Activated T-helper 2 cell treated with anti-CD3 and anti-CD28 coated beads, Interferon-gamma antibody, Interleukin-2, Interleukin-4, amounts not matched to agents 10 μg/mL and 5 μg/mL and 100 μg/mL, durations not matched to agents 14 hours and 24 hours and 36 hours (primary cell): Measurements from ENCODE around the gene TBC1D24. TPM values are rescaled to one million over a fixed set of nuclear protein-coding genes. Genes with fewer than 3 reads are reported as not detected.

Experiments used
- DNase-seq: peaks from one replicate; pipeline ENCODE4 v3.0.0; 2021; ENCODE audit warnings: low spot score
- H3K27ac Mint-ChIP-seq: one replicate; pipeline ENCODE4 v1.8.0; 2021; ENCODE audit warnings: mixed read lengths
- H3K27me3 Mint-ChIP-seq: one replicate; pipeline ENCODE4 v1.8.0; 2021; ENCODE audit warnings: low read depth, mixed read lengths
- H3K36me3 Mint-ChIP-seq: one replicate; pipeline ENCODE4 v1.8.0; 2021; ENCODE audit warnings: low read depth, mixed read lengths
- H3K4me1 Mint-ChIP-seq: one replicate; pipeline ENCODE4 v1.8.0; 2021; ENCODE audit warnings: low read depth, mixed read lengths
- H3K4me3 Mint-ChIP-seq: one replicate; pipeline ENCODE4 v1.8.0; 2021; ENCODE audit warnings: low read depth, mild to moderate bottlenecking, moderate library complexity, mixed read lengths
- H3K9me3 Mint-ChIP-seq: one replicate; pipeline ENCODE4 v1.8.0; 2021; ENCODE audit warnings: mixed read lengths
- intact Hi-C: fragments of 100-400 bp; cut with micrococcal nuclease; formaldehyde crosslinking; loops from one replicate; pipeline ENCODE4 v1.15.1; 2023
- total RNA-seq: library from RNA; stranded (reverse); gene quantifications from 2 replicates; pipeline ENCODE4 v1.2.3, GENCODE V29; 2022

The TBC1D24 gene
- total RNA-seq, 1 donor from 2014 or later, result 21.4 TPM

GRCh38 chr16:2507052-2507659 is 32.2 kb downstream of the TBC1D24 start:
- no peaks in the 10 kb centered on the region for H3K9me3 Mint-ChIP-seq
- no peak for DNase-seq
- no peak overlapping the region for H3K27ac Mint-ChIP-seq
- no peaks in the 10 kb centered on the region for H3K4me1 Mint-ChIP-seq
- intact Hi-C loops, result no loop called here
- no peak overlapping the region for H3K4me3 Mint-ChIP-seq
- H3K36me3 Mint-ChIP-seq, result no peaks in the 10 kb centered on the region
- H3K27me3 Mint-ChIP-seq, result no peaks in the 10 kb centered on the region

DNA sequence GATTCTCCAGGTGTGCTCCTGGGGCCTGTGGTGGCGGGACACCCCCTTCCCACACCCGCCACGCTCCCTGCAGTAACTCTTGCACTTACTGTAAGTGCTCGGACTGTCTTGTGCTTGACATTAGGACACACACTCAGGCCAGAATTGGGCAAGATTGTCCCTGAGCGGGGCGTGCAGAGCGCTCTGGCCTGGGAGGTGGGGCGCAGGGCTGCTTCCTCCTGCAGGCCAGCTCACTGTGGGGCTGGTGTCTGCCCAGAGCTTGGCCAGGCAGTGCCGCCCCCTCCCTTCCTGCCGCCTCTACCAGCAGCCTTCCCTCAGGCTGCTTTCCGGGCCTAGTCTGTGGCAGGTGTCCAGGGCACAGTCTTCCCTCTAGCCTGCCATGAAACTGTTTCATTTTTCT is 32.7 kb downstream of the TBC1D24 start:
- H3K27ac Mint-ChIP-seq, result no peak overlapping the region
- H3K4me1 Mint-ChIP-seq, result peaks cover under 1% of the 10 kb centered on the region
- no peaks in the 10 kb centered on the region for H3K27me3 Mint-ChIP-seq
- DNase-seq, result no peak
- H3K9me3 Mint-ChIP-seq, result no peaks in the 10 kb centered on the region
- H3K4me3 Mint-ChIP-seq, result no peak overlapping the region
- H3K36me3 Mint-ChIP-seq, result no peaks in the 10 kb centered on the region
- intact Hi-C loops, result no loop called here

- peaks cover 7% of the 10 kb centered on the region for H3K4me1 Mint-ChIP-seq
- no peak for DNase-seq
- no peaks in the 10 kb centered on the region for H3K9me3 Mint-ChIP-seq
- H3K36me3 Mint-ChIP-seq, result no peaks in the 10 kb centered on the region
- intact Hi-C loops, result no loop called here
- no peak overlapping the region for H3K4me3 Mint-ChIP-seq
- H3K27ac Mint-ChIP-seq, result no peak overlapping the region
- no peaks in the 10 kb centered on the region for H3K27me3 Mint-ChIP-seq
Observed at GRCh38 chr16:2508722-2509400, 33.9 kb downstream of the TBC1D24 start.

DNA sequence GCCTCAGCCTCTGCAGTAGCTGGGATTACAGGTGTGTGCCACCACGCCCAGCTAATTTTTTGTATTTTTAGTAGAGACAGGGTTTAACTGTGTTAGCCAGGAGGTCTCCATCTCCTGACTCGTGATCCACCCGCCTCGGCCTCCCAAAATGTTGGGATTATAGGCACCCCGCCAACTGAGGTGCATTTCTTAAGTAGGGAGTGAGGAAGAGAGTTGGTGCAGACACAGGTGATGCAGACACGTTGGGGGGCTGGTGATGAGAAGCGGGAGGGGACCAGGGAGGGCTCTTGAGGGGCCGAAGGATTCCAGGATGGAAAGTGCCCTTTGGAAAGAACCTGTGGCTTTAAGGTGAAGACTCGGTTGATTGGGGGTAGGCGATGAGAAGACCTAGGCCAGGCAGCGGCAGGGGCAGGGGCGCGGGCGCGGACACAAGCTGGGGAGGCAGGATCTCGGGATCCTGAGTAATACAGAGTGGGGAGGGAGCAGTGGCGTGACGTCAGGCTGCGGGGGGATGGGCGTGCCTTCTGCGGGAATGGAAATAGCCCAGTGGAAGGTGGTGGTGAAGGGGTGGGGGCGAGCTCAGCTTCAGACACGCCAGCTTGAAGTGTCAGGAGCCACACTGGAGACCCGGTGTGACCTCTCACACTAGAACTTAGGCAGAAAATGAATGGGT is 36.3 kb downstream of the TBC1D24 start:
- H3K4me1 Mint-ChIP-seq, result peaks cover 18% of the 10 kb centered on the region
- peaks cover 5% of the 10 kb centered on the region for H3K36me3 Mint-ChIP-seq

DNA sequence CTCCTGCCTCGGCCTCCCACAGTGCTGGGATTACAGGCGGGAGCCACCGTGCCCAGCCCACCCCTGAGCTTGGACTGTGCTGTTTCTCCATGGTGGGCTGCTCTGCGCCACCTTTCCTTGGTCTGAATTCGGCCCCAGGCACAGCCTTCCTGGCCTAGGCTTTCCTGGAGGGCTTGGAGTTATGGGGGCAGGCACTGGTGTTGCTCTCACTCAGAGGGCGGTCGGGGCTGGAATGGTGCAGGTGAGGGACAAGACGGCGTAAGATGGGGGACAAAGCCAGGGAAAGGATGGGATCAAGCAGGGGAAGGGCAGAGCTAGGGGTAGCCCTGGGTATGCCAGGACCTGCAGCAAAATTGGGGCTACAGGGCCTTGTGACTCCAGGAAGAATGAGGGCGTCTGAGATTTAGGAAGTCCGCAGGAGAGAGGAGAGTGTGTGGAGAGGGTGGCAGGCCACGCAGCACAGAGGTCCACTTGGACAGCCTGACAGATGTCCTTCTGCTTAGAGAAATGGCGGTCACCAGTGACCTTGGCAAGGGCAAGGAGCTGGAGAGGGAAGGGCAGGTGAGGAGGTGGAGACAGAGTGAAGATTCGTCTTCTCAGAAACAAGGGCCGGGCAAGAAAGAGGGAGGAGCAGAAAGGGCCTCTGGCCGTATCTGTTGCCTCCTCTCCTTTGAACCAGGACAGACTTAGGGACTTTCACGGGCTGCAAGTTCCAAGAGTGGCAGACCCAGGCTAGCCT is 37.2 kb downstream of the TBC1D24 start:
- H3K36me3 Mint-ChIP-seq, result peaks cover 13% of the 10 kb centered on the region
- no peaks in the 10 kb centered on the region for H3K27me3 Mint-ChIP-seq
- H3K9me3 Mint-ChIP-seq, result no peaks in the 10 kb centered on the region
- peak overlapping the region; percentile 74 for H3K4me3 Mint-ChIP-seq
- H3K4me1 Mint-ChIP-seq, result peaks cover 26% of the 10 kb centered on the region
- DNase-seq, result no peak
- peak overlapping the region; percentile 80 for H3K27ac Mint-ChIP-seq
- intact Hi-C loops, result loop anchor here (2.0 to 10.0 kb wide), 6 partner anchors 21 to 357 kb away; partner anchors contain the start of genes ABCA3, CCNF, E4F1 and RNPS1

More for the DNA sequence above, 36.3 kb downstream of the TBC1D24 start:
- intact Hi-C loops, result loop anchor here (5.0 to 10.0 kb wide), 3 partner anchors 169 to 356 kb away; partner anchors contain the start of genes ABCA3, RNPS1 and TRAF7
- Mint-ChIP-seq H3K4me3 (no peak overlapping the region), H3K27ac (no peak overlapping the region), H3K27me3 (no peaks in the 10 kb centered on the region), H3K9me3 (no peaks in the 10 kb centered on the region)
- no peak for DNase-seq

- DNase-seq, result no peak
- H3K27me3 Mint-ChIP-seq, result no peaks in the 10 kb centered on the region
- H3K27ac Mint-ChIP-seq, result peak overlapping the region; percentile 80
- H3K36me3 Mint-ChIP-seq, result peaks cover 13% of the 10 kb centered on the region
- peaks cover 29% of the 10 kb centered on the region for H3K4me1 Mint-ChIP-seq
- intact Hi-C loops, result loop anchor here (2.0 to 10.0 kb wide), 6 partner anchors 20 to 358 kb away; partner anchors contain the start of genes ABCA3, CCNF, E4F1 and RNPS1
- no peaks in the 10 kb centered on the region for H3K9me3 Mint-ChIP-seq
- peak overlapping the region; percentile 74 for H3K4me3 Mint-ChIP-seq
Observed at GRCh38 chr16:2512735-2513404, 37.9 kb downstream of the TBC1D24 start.

DNA sequence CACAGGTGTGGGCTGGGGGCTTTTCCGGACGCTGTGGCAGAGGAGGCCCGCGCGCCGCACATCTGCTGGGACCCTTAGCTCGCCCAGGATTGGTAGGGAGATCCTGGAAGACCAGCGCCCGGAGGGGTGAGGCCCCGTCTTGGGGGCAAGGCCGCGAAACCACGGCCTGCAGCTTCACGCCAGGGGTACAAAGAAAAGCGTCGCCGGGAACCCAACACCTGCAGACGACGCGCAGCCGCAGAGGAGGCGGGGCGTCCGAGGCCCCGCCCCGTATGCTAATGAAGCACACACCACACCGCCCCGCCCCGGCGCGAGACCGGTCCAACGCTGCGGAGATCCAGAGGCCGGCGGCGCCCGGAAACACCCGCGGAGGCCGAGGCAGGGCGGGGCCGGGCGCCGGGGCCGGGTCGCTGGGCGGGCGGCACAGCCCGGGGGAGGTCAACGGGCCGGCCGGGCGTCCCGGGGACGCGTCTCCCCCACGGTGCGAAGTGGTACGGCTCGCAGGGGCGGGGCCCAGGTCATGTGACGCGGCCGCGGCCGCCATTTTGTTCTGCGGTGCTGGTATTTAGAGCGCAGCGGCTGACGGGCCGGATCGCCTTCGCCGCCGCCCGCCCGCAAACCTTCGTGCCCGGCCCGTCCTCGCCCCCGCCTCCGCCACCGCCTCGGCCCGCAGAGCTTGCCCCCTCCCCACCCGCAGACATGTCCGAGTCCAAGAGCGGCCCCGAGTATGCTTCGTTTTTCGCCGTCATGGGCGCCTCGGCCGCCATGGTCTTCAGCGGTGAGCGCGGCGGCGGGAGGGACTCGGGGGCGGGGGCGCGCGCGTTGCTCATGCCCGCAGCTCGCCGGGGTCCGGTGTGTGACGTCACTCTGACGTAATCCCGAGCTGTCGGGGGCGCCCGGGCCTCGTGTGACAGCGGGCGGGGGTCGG is 38.7 kb downstream of the TBC1D24 start, which contains the start of gene ATP6V0C:
Gene ATP6V0C (plus strand): TSS at position 548 of the 928 bp plus-strand sequence. CDS start 152 bp downstream, at position 700.
- Mint-ChIP-seq H3K4me1 (peaks cover 29% of the 10 kb centered on the region), H3K9me3 (no peaks in the 10 kb centered on the region), H3K36me3 (peaks cover 13% of the 10 kb centered on the region), H3K27me3 (no peaks in the 10 kb centered on the region), H3K4me3 (peak within 1 kb of the TSS; percentile 88), H3K27ac (peak within 1 kb of the TSS; percentile 86)
- intact Hi-C loops, result loop anchor here (2.0 to 10.0 kb wide), 6 partner anchors 19 to 359 kb away; partner anchors contain the start of genes ABCA3, CCNF, E4F1 and RNPS1
- DNase-seq, result peak; percentile 89

- H3K27me3 Mint-ChIP-seq, result no peaks in the 10 kb centered on the region
Observed at GRCh38 chr16:2514333-2515179, 39.6 kb downstream of the TBC1D24 start.

DNA sequence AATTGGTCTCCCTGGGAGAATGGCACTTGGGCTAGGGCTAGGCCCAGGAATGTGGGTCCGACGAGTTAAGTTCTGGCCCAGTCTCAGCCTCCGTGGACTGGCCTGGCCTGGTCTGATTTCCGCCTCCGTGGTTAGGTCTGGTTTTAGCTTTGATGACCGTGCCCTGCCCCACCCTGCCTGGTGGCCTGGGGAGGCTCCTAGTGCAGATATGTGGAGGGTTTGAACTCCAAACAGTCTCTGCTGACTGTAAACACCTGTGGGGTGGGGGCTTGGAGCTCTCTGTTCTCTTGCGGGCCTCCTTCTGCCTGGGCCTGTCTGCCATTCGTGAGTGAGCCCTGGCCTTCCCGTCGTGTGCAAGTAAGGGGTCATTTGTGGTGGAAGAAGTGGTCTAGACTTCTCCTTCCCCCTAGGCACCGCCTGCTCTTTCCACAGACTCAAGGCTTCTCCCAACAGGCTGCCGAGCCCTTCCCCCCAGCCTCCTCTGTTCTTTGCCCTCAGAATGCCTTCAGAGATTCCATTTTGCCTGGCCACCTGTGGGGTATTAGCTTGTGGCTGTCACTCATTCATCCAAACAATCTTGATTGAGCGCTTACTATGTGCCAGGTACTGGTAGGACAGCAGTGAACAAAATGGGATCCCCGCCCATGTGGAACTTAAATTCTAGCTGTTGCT is 40.4 kb downstream of the TBC1D24 start:
- DNase-seq, result no peak
- intact Hi-C loops, result loop anchor here (10.0 kb wide), 2 partner anchors 251 to 361 kb away; partner anchors contain the start of genes RNPS1 and TRAF7
- no peaks in the 10 kb centered on the region for H3K9me3 Mint-ChIP-seq
- peak overlapping the region; percentile 82 for H3K27ac Mint-ChIP-seq
- H3K4me3 Mint-ChIP-seq, result peak overlapping the region; percentile 88
- H3K36me3 Mint-ChIP-seq, result peaks cover 19% of the 10 kb centered on the region
- no peaks in the 10 kb centered on the region for H3K27me3 Mint-ChIP-seq
- peaks cover 39% of the 10 kb centered on the region for H3K4me1 Mint-ChIP-seq

More at GRCh38 chr16:2514333-2515179, 39.6 kb downstream of the TBC1D24 start:
- Mint-ChIP-seq H3K9me3 (no peaks in the 10 kb centered on the region), H3K4me1 (peaks cover 34% of the 10 kb centered on the region), H3K4me3 (peak overlapping the region; percentile 88), H3K36me3 (peaks cover 14% of the 10 kb centered on the region), H3K27ac (peak overlapping the region; percentile 82)
- intact Hi-C loops, result loop anchor here (5.0 to 10.0 kb wide), 3 partner anchors 172 to 360 kb away; partner anchors contain the start of genes ABCA3, RNPS1 and TRAF7
- DNase-seq, result no peak
